ENCODE measurements around the gene ZDHHC6.

DNA sequence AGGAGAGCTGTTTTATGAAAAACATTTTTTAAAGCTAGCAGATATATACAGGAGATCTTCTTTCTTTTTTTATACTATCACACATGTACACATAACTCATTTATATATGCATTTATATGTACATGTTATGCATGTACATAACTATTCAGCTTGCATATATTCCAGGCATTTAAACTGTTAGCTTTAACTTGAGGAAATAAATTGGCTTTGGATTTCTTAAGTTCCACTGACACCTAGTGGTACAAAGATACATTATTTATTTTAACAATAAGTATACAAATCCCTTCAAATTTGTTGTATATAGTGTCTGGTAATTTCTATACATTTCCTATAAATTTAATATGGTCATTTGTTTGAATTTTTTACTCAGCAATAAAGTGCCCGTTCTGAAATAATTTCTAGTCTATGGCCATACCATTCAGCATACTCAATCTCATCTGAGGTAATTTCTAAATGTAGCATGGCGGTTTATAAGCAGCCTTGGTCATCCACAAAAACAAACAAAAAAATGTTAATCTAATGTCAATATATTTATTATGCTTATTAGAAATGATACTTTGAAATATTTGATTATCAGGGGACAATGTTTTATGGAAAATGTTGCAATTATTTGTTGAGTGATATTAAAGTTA, 11.6 kb downstream of the ZDHHC6 start:
- TF ChIP-seq GATA2 (IDR thresholded peaks at IDR 0.05; ENCODE audit: low read depth, low read length), result no peak
- TF ChIP-seq GATA3 (IDR thresholded peaks at IDR 0.05; ENCODE audit: low read depth, low read length), result no peak
